Measurements from ENCODE around the gene RPL22.

Gene RPL22

GRCh38 chr1:6151291-6151822 lies 48.0 kb downstream of the RPL22 start:
- DNase-seq (ENCODE audit: low spot score) = no peak

GRCh38 chr1:6150006-6150938 lies 49.1 kb downstream of the RPL22 start:
- DNase-seq (ENCODE audit: low spot score) = no peak

- DNase-seq (ENCODE audit: low spot score) = no peak
Measured at GRCh38 chr1:6149597-6149996, 49.8 kb downstream of the RPL22 start.

GRCh38 chr1:6148497-6149241 lies 50.7 kb downstream of the RPL22 start:
- DNase-seq (ENCODE audit: low spot score) = peak; percentile 51

- DNase-seq (ENCODE audit: low spot score) = no peak
Measured at GRCh38 chr1:6145864-6146410, 53.5 kb downstream of the RPL22 start.

GRCh38 chr1:6145396-6145750 lies 54.0 kb downstream of the RPL22 start:
- DNase-seq (ENCODE audit: low spot score) = no peak

GRCh38 chr1:6144647-6145395 lies 54.6 kb downstream of the RPL22 start:
- no peak for DNase-seq (ENCODE audit: low spot score)

GRCh38 chr1:6144175-6144574 lies 55.2 kb downstream of the RPL22 start:
- no peak for DNase-seq (ENCODE audit: low spot score)

- no peak for DNase-seq (ENCODE audit: low spot score)
Measured at GRCh38 chr1:6143395-6143794, 56.0 kb downstream of the RPL22 start.

- DNase-seq (ENCODE audit: low spot score) = no peak
Measured at GRCh38 chr1:6142734-6143133, 56.7 kb downstream of the RPL22 start.

- no peak for DNase-seq (ENCODE audit: low spot score)
Measured at GRCh38 chr1:6142036-6142621, 57.3 kb downstream of the RPL22 start.

GRCh38 chr1:6141592-6141991 lies 57.8 kb downstream of the RPL22 start:
- no peak for DNase-seq (ENCODE audit: low spot score)

- no peak for DNase-seq (ENCODE audit: low spot score)
Measured at GRCh38 chr1:6140413-6140812, 59.0 kb downstream of the RPL22 start.

GRCh38 chr1:6137758-6138157 lies 61.6 kb downstream of the RPL22 start:
- DNase-seq (ENCODE audit: low spot score) = no peak

- no peak for DNase-seq (ENCODE audit: low spot score)
Measured at GRCh38 chr1:6136516-6137220, 62.7 kb downstream of the RPL22 start.

Measured in CD4-positive, alpha-beta T cell treated with Interleukin-15 for 4 hours (primary cell).